GM21737 (cell line): Measurements from ENCODE around the gene ALX4.

Source experiments
- ATAC-seq: cut with Tn5 transposase; IDR thresholded peaks from one replicate; pipeline ENCODE4 v1.9.1; 2021; ENCODE audit warnings: mild to moderate bottlenecking, moderate library complexity; ENCODE audit not compliant: unreplicated experiment

The ALX4 gene

GRCh38 chr11:44213148-44213547, 96.8 kb downstream of the ALX4 start:
- no peak for ATAC-seq

GRCh38 chr11:44212128-44212527, 97.8 kb downstream of the ALX4 start:
- no peak for ATAC-seq
